MCF 10A (cell line): ENCODE measurements around the gene SEH1L. TPM values are rescaled to one million over a fixed set of nuclear protein-coding genes. Genes with fewer than 3 reads are reported as not detected.

Experiments used
- BruUV-seq: library from RNA; stranded (reverse); fragments of 400-500 nt; replicated peaks from 2 replicates; lab custom pipeline; 2021; lab: Mats Ljungman, UMichigan
- CTCF ChIA-PET: fragments of 300-600 bp; sonication (Branson Sonifier 250); formaldehyde crosslinking; extraction: SDS; loops from one replicate; lab custom pipeline; 2021; ENCODE audit warnings: antibody characterized with exemption, inconsistent platforms; lab: Yijun Ruan, JAX
- POLR2A ChIA-PET: fragments of 300-600, 350-650 bp; sonication (Branson Sonifier 250); formaldehyde crosslinking; extraction: SDS; loops from one replicate; lab custom pipeline; 2020; ENCODE audit warnings: antibody characterized with exemption, inconsistent platforms; lab: Yijun Ruan, JAX
- DNase-seq: peaks from one replicate; pipeline ENCODE4 v3.0.0-alpha.2; 2018; ENCODE audit not compliant: unreplicated experiment
- H3K27ac Mint-ChIP-seq: one replicate; pipeline ENCODE4 v1.8.0; 2022; ENCODE audit warnings: mild to moderate bottlenecking, low read depth, mixed read lengths; ENCODE audit not compliant: unreplicated experiment
- H3K27me3 Mint-ChIP-seq: one replicate; pipeline ENCODE4 v1.8.0; 2022; ENCODE audit warnings: mixed read lengths; ENCODE audit not compliant: insufficient read depth, unreplicated experiment
- H3K36me3 Mint-ChIP-seq: one replicate; pipeline ENCODE4 v1.8.0; 2022; ENCODE audit warnings: mild to moderate bottlenecking, moderate library complexity, mixed read lengths; ENCODE audit not compliant: insufficient read depth, unreplicated experiment
- H3K4me1 Mint-ChIP-seq: one replicate; pipeline ENCODE4 v1.8.0; 2022; ENCODE audit warnings: mixed read lengths; ENCODE audit not compliant: insufficient read depth, unreplicated experiment
- H3K4me3 Mint-ChIP-seq: one replicate; pipeline ENCODE4 v1.8.0; 2022; ENCODE audit warnings: mild to moderate bottlenecking, moderate library complexity, mixed read lengths; ENCODE audit not compliant: unreplicated experiment
- H3K9me3 Mint-ChIP-seq: one replicate; pipeline ENCODE4 v1.8.0; 2022; ENCODE audit warnings: mixed read lengths; ENCODE audit not compliant: unreplicated experiment
- CTCF ChIP-seq: fragments of 200-600 bp; IDR thresholded peaks from one replicate; pipeline ENCODE4 v1.8.0; 2022; ENCODE audit warnings: antibody characterized with exemption, mild to moderate bottlenecking; ENCODE audit not compliant: unreplicated experiment
- intact Hi-C: fragments of 100-400 bp; cut with micrococcal nuclease; formaldehyde crosslinking; loops from 2 replicates; pipeline ENCODE4 v1.14.1; 2022
- total RNA-seq: library from RNA; stranded (reverse); gene quantifications from 2 replicates; pipeline ENCODE4 v1.2.3, GENCODE V29; 2022

SEH1L gene
- total RNA-seq, 1 experiment from 2014 or later, result 139 TPM

- no peaks in the 10 kb centered on the region for H3K4me1 Mint-ChIP-seq
- DNase-seq, result no peak
- ChIA-PET CTCF (no interaction called here), POLR2A (interaction anchor here (0.7 kb wide), 1 partner anchor 207 kb away, joined by 3 read pairs; no protein-coding TSS in a partner anchor)
- peaks cover 51% of the 10 kb centered on the region for H3K36me3 Mint-ChIP-seq
- TF ChIP-seq CTCF, result no peak
- H3K27me3 Mint-ChIP-seq, result no peaks in the 10 kb centered on the region
- intact Hi-C loops, result no loop called here
- no peak overlapping the region for H3K27ac Mint-ChIP-seq
- no peak overlapping the region for H3K4me3 Mint-ChIP-seq
- no TSS peak for BruUV-seq
- no peaks in the 10 kb centered on the region for H3K9me3 Mint-ChIP-seq
Measured at GRCh38 chr18:13025233-13025632, 77.4 kb downstream of the SEH1L start.

GRCh38 chr18:13026583-13027270, 78.9 kb downstream of the SEH1L start:
- intact Hi-C loops, result no loop called here
- TF ChIP-seq CTCF, result no peak

GRCh38 chr18:13028869-13029268, 81.1 kb downstream of the SEH1L start:
- POLR2A ChIA-PET, result no interaction called here
- no peaks in the 10 kb centered on the region for H3K4me1 Mint-ChIP-seq
- H3K27ac Mint-ChIP-seq, result no peak overlapping the region
- no peak for TF ChIP-seq CTCF
- H3K9me3 Mint-ChIP-seq, result no peaks in the 10 kb centered on the region
- DNase-seq, result no peak
- CTCF ChIA-PET, result no interaction called here
- H3K27me3 Mint-ChIP-seq, result no peaks in the 10 kb centered on the region
- no peak overlapping the region for H3K4me3 Mint-ChIP-seq
- peaks cover 28% of the 10 kb centered on the region for H3K36me3 Mint-ChIP-seq
- intact Hi-C loops, result no loop called here
- no TSS peak for BruUV-seq

More at GRCh38 chr18:13026583-13027270, 78.9 kb downstream of the SEH1L start:
- BruUV-seq, result no TSS peak
- no peaks in the 10 kb centered on the region for H3K4me1 Mint-ChIP-seq
- ChIA-PET POLR2A (no interaction called here), CTCF (interaction anchor here (0.8 kb wide), 1 partner anchor 1616 kb away, joined by 3 read pairs; no protein-coding TSS in a partner anchor)
- no peak for DNase-seq
- no peak overlapping the region for H3K27ac Mint-ChIP-seq
- peaks cover 46% of the 10 kb centered on the region for H3K36me3 Mint-ChIP-seq
- H3K27me3 Mint-ChIP-seq, result no peaks in the 10 kb centered on the region
- H3K9me3 Mint-ChIP-seq, result no peaks in the 10 kb centered on the region
- no peak overlapping the region for H3K4me3 Mint-ChIP-seq

- Mint-ChIP-seq H3K27me3 (no peaks in the 10 kb centered on the region), H3K27ac (no peak overlapping the region), H3K36me3 (peaks cover 27% of the 10 kb centered on the region), H3K9me3 (no peaks in the 10 kb centered on the region), H3K4me1 (no peaks in the 10 kb centered on the region), H3K4me3 (no peak overlapping the region)
- intact Hi-C loops, result no loop called here
- no TSS peak for BruUV-seq
- POLR2A ChIA-PET, result no interaction called here
- CTCF ChIA-PET, result no interaction called here
- DNase-seq, result no peak
- no peak for TF ChIP-seq CTCF
Measured at GRCh38 chr18:13032173-13032572, 84.4 kb downstream of the SEH1L start.
